Activated T-cell treated with anti-CD3 and anti-CD28 coated beads for 24 hours (primary cell): ENCODE data around the gene DCAF11.

Experiments
- DNase-seq: peaks from one replicate; pipeline ENCODE4 v3.0.0-alpha.2; 2020; ENCODE audit warnings: low read depth

The DCAF11 gene

GRCh38 chr14:24121210-24121609 is 6.6 kb downstream of the DCAF11 start:
- DNase-seq: no peak

- no peak for DNase-seq
Observed at GRCh38 chr14:24122416-24122815, 7.8 kb downstream of the DCAF11 start.

GRCh38 chr14:24122898-24123297 is 8.3 kb downstream of the DCAF11 start:
- DNase-seq: no peak

GRCh38 chr14:24123424-24124417 is 9.1 kb downstream of the DCAF11 start:
- DNase-seq: no peak

- no peak for DNase-seq
Observed at GRCh38 chr14:24126939-24127338, 12.4 kb downstream of the DCAF11 start.

GRCh38 chr14:24127673-24128072 is 13.1 kb downstream of the DCAF11 start:
- no peak for DNase-seq

- DNase-seq: no peak
Observed at GRCh38 chr14:24129410-24129998, 14.9 kb downstream of the DCAF11 start.

GRCh38 chr14:24130380-24130716 is 15.8 kb downstream of the DCAF11 start, which contains the start of gene FITM1:
TSS of gene FITM1 (plus strand) at chr14:24130659. CDS start at chr14:24131564, 905 bp downstream.
- no peak for DNase-seq

- no peak for DNase-seq
Observed at GRCh38 chr14:24130717-24131548, 16.4 kb downstream of the DCAF11 start.

- DNase-seq: no peak
Observed at GRCh38 chr14:24131549-24131966, 17.0 kb downstream of the DCAF11 start.

GRCh38 chr14:24132061-24132685 is 17.6 kb downstream of the DCAF11 start:
- no peak for DNase-seq

GRCh38 chr14:24132976-24133375 is 18.4 kb downstream of the DCAF11 start:
- DNase-seq: no peak

GRCh38 chr14:24133735-24134134 is 19.2 kb downstream of the DCAF11 start:
- DNase-seq: no peak

GRCh38 chr14:24135584-24135833 is 20.9 kb downstream of the DCAF11 start:
- no peak for DNase-seq

GRCh38 chr14:24135834-24136683 is 21.5 kb downstream of the DCAF11 start, which contains the start of gene PSME1:
TSS of gene PSME1 (plus strand) at chr14:24136194. CDS start at chr14:24136263, 69 bp downstream.
- peak; percentile 93 for DNase-seq

GRCh38 chr14:24136684-24137528 is 22.3 kb downstream of the DCAF11 start:
- no peak for DNase-seq

- no peak for DNase-seq
Observed at GRCh38 chr14:24137529-24138395, 23.2 kb downstream of the DCAF11 start.

GRCh38 chr14:24138396-24139271 is 24.1 kb downstream of the DCAF11 start:
- DNase-seq: no peak
